Right ventricle myocardium inferior (tissue), 1 donor: Measurements from ENCODE around the gene PDGFC. TPM values are rescaled to one million over a fixed set of nuclear protein-coding genes. Genes with fewer than 3 reads are reported as not detected.

ENCODE experiments used
- ATAC-seq: fragments of 200-7000 bp; cut with Tn5 transposase; one replicate; pipeline ENCODE4 v1.9.1; 2020; ENCODE audit warnings: mild to moderate bottlenecking, moderate library complexity
- DNase-seq: peaks from one replicate; pipeline ENCODE4 v3.0.0; 2021; ENCODE audit errors: missing footprints
- intact Hi-C: fragments of 100-400 bp; cut with DNase I; formaldehyde crosslinking; loops from one replicate; pipeline ENCODE4 v1.11.0; 2022
- total RNA-seq: library from RNA; stranded (reverse); fragmentation: NEBNext Ultra II Directional; extraction: Animal tissue kit (Norgen Biotek cat#: 25700); gene quantifications from one replicate; pipeline ENCODE4 v1.2.1, GENCODE V29; 2021
- donor health status: DM: no; HTN: yes; CAD: no; lungs with severe emphysema.

Gene PDGFC
- total RNA-seq, 1 donor from 2014 or later, result 12.6 TPM

- no peak for DNase-seq
- no peak for ATAC-seq
- intact Hi-C loops, result loop anchor here (10.0 kb wide), 2 partner anchors 503 to 997 kb away; no protein-coding TSS in a partner anchor
Measured at GRCh38 chr4:156977435-156978160, 6.0 kb upstream of the PDGFC start.

GRCh38 chr4:156976147-156976546 is 4.5 kb upstream of the PDGFC start:
- no peak for ATAC-seq
- intact Hi-C loops, result loop anchor here (10.0 kb wide), 2 partner anchors 501 to 999 kb away; no protein-coding TSS in a partner anchor
- DNase-seq, result no peak

- DNase-seq, result no peak
- no peak for ATAC-seq
- intact Hi-C loops, result loop anchor here (10.0 kb wide), 2 partner anchors 501 to 999 kb away; no protein-coding TSS in a partner anchor
Measured at GRCh38 chr4:156975686-156976085, 4.1 kb upstream of the PDGFC start.

GRCh38 chr4:156974264-156974663 is 2.7 kb upstream of the PDGFC start:
- ATAC-seq, result no peak
- no peak for DNase-seq
- intact Hi-C loops, result loop anchor here (5.0 to 10.0 kb wide), 4 partner anchors 73 to 1001 kb away; no protein-coding TSS in a partner anchor

GRCh38 chr4:156972379-156973015 is 898 bp upstream of the PDGFC start:
- DNase-seq, result no peak
- no peak for ATAC-seq
- intact Hi-C loops, result loop anchor here (5.0 to 10.0 kb wide), 4 partner anchors 75 to 1002 kb away; no protein-coding TSS in a partner anchor

- intact Hi-C loops, result loop anchor here (2.0 to 10.0 kb wide), 5 partner anchors 28 to 1004 kb away; no protein-coding TSS in a partner anchor
- DNase-seq (no peak), ATAC-seq (no peak)
Measured at GRCh38 chr4:156971165-156971675, 379 bp downstream of the PDGFC start.

GRCh38 chr4:156970501-156971164 is 966 bp downstream of the PDGFC start:
- peak; percentile 68 for ATAC-seq
- intact Hi-C loops, result loop anchor here (2.0 to 10.0 kb wide), 5 partner anchors 28 to 1004 kb away; no protein-coding TSS in a partner anchor
- DNase-seq, result peak; percentile 79

GRCh38 chr4:156969911-156970310 is 1.7 kb downstream of the PDGFC start:
- intact Hi-C loops, result loop anchor here (2.0 to 10.0 kb wide), 7 partner anchors 27 to 1005 kb away; no protein-coding TSS in a partner anchor
- DNase-seq (no peak), ATAC-seq (no peak)

- intact Hi-C loops, result loop anchor here (10.0 kb wide), 2 partner anchors 194 to 374 kb away; no protein-coding TSS in a partner anchor
- no peak for ATAC-seq
- no peak for DNase-seq
Measured at GRCh38 chr4:156969101-156969500, 2.5 kb downstream of the PDGFC start.

- intact Hi-C loops, result loop anchor here (10.0 kb wide), 2 partner anchors 194 to 374 kb away; no protein-coding TSS in a partner anchor
- ATAC-seq, result peak; percentile 43
Measured at GRCh38 chr4:156968479-156968984, 3.1 kb downstream of the PDGFC start.

GRCh38 chr4:156966836-156967235 is 4.8 kb downstream of the PDGFC start:
- DNase-seq (no peak), ATAC-seq (no peak)
- intact Hi-C loops, result loop anchor here (10.0 kb wide), 2 partner anchors 192 to 372 kb away; no protein-coding TSS in a partner anchor

More at GRCh38 chr4:156968479-156968984, 3.1 kb downstream of the PDGFC start:
- no peak for DNase-seq

GRCh38 chr4:156963419-156963818 is 8.2 kb downstream of the PDGFC start:
- intact Hi-C loops, result loop anchor here (10.0 kb wide), 2 partner anchors 189 to 369 kb away; no protein-coding TSS in a partner anchor
- ATAC-seq (no peak), DNase-seq (no peak)

GRCh38 chr4:156962528-156962974 is 9.0 kb downstream of the PDGFC start:
- DNase-seq (no peak), ATAC-seq (peak; percentile 39)
- intact Hi-C loops, result loop anchor here (10.0 kb wide), 2 partner anchors 188 to 368 kb away; no protein-coding TSS in a partner anchor

GRCh38 chr4:156962058-156962358 is 9.6 kb downstream of the PDGFC start:
- intact Hi-C loops, result loop anchor here (10.0 kb wide), 2 partner anchors 187 to 367 kb away; no protein-coding TSS in a partner anchor
- no peak for ATAC-seq
- DNase-seq, result no peak

- intact Hi-C loops, result loop anchor here (10.0 kb wide), 2 partner anchors 187 to 367 kb away; no protein-coding TSS in a partner anchor
- no peak for DNase-seq
- no peak for ATAC-seq
Measured at GRCh38 chr4:156961196-156962057, 10.2 kb downstream of the PDGFC start.

- DNase-seq, result no peak
- no peak for ATAC-seq
- intact Hi-C loops, result no loop called here
Measured at GRCh38 chr4:156959298-156959702, 12.3 kb downstream of the PDGFC start.

- intact Hi-C loops, result no loop called here
- DNase-seq (no peak), ATAC-seq (no peak)
Measured at GRCh38 chr4:156958276-156959074, 13.1 kb downstream of the PDGFC start.
